ENCODE results near the gene GLP1R.
A peak's percentile ranks its signal among the peaks of the same experiment; 100 is the strongest.
"Not testable (repeated sequence)": the region's sequence is repeated elsewhere in the genome, so short reads cannot be mapped to it uniquely, and the experiment has no call there.

The GLP1R gene

GRCh38 chr6:39114704-39115599 is 66.4 kb downstream of the GLP1R start, which contains the start of gene SAYSD1:
TSS of gene SAYSD1 (minus strand) at chr6:39115186. CDS start at chr6:39115089, 97 bp downstream.
- peak; percentile 94 for DNase-seq (ENCODE audit: low read depth)
- peak within 1 kb of the TSS; percentile 84 for H3K4me3 ChIP-seq (ENCODE audit: low read depth, low read length)
- TF ChIP-seq, protein P1, sequence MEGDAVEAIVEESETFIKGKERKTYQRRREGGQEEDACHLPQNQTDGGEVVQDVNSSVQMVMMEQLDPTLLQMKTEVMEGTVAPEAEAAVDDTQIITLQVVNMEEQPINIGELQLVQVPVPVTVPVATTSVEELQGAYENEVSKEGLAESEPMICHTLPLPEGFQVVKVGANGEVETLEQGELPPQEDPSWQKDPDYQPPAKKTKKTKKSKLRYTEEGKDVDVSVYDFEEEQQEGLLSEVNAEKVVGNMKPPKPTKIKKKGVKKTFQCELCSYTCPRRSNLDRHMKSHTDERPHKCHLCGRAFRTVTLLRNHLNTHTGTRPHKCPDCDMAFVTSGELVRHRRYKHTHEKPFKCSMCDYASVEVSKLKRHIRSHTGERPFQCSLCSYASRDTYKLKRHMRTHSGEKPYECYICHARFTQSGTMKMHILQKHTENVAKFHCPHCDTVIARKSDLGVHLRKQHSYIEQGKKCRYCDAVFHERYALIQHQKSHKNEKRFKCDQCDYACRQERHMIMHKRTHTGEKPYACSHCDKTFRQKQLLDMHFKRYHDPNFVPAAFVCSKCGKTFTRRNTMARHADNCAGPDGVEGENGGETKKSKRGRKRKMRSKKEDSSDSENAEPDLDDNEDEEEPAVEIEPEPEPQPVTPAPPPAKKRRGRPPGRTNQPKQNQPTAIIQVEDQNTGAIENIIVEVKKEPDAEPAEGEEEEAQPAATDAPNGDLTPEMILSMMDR (conservative IDR thresholded peaks at IDR 0.05; ENCODE audit: low read depth, low read length), result no peak

- no peak overlapping the region for H3K4me3 ChIP-seq (ENCODE audit: low read depth, low read length)
- TF ChIP-seq, protein P1 (conservative IDR thresholded peaks at IDR 0.05; ENCODE audit: low read depth, low read length), result no peak
- DNase-seq (ENCODE audit: low read depth), result no peak
Measured at GRCh38 chr6:39118921-39119320, 70.3 kb downstream of the GLP1R start.

- no peak for DNase-seq (ENCODE audit: low read depth)
- no peak overlapping the region for H3K4me3 ChIP-seq (ENCODE audit: low read depth, low read length)
- TF ChIP-seq, protein P1 (conservative IDR thresholded peaks at IDR 0.05; ENCODE audit: low read depth, low read length), result no peak
Measured at GRCh38 chr6:39124114-39124513, 75.5 kb downstream of the GLP1R start.

DNA sequence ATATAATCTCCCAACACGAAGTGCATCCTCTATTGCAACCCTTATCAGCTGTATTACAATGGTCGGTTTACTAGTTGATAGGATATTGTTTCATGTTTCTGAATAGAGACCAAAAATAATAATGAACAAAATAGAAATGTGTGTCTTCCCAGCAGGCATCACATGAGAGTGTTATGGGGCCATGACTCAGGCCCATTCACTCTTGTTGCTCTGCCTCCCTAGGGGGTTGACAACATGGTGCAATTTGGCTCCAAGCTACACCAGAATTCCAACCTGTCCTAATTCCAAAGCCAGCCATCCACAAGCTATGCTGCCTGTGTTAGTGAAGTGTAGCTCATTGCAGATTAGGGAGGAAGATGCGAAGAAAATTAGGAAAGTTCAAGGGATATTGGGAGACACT is 79.5 kb downstream of the GLP1R start:
- H3K4me3 ChIP-seq (ENCODE audit: low read depth, low read length), result no peak overlapping the region
- peak; percentile 3 for DNase-seq (ENCODE audit: low read depth)
- TF ChIP-seq, protein P1 (conservative IDR thresholded peaks at IDR 0.05; ENCODE audit: low read depth, low read length), result no peak

GRCh38 chr6:39128832-39129231 is 80.3 kb downstream of the GLP1R start:
- TF ChIP-seq, protein P1 (conservative IDR thresholded peaks at IDR 0.05; ENCODE audit: low read depth, low read length), result no peak
- H3K4me3 ChIP-seq (ENCODE audit: low read depth, low read length), result no peak overlapping the region
- no peak for DNase-seq (ENCODE audit: low read depth)

DNA sequence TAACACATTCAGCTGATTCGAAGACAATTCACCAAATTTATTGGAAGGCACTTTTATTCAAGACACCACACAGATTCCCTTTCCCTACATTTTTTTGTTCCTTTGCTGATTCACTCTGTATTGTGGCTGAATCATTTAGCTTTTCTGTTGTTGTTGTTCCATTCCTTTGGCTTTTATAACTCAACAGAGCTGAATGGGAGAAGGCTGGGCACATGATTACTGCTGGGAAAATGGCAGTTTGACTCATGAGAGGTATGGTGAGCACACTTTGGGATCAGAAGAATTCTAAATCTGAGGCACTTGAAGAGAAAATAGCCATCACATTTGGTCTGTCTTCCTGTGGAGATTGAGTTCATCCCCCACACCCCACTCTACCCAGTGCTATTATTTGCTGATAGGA is 82.1 kb downstream of the GLP1R start:
- TF ChIP-seq, protein P1 (conservative IDR thresholded peaks at IDR 0.05; ENCODE audit: low read depth, low read length), result no peak
- no peak for DNase-seq (ENCODE audit: low read depth)
- H3K4me3 ChIP-seq (ENCODE audit: low read depth, low read length), result no peak overlapping the region

DNA sequence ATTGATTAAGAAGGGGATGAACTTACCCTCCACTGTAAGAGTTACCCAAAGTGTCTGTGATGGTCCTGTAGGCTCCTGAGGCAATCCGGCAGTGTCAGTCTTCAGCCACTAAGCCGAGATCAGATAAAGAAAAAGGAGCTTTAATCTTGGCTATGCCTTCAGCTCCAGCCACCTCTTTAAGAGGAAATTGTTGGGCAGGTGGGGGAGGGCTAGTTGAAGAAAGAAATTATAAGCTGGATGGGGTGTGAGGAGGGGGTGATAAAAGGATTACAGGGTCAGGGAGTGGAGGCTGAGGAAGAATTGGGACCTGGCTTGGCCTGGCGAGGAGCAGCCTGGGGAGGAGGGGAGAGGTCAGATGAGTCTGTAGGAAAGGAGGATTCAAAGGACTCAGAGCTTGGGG is 86.2 kb downstream of the GLP1R start:
- DNase-seq (ENCODE audit: low read depth); H3K4me3 ChIP-seq (ENCODE audit: low read depth, low read length): not testable (repeated sequence)

- not testable (repeated sequence) for DNase-seq (ENCODE audit: low read depth)
Measured at GRCh38 chr6:39136207-39136606, 87.6 kb downstream of the GLP1R start.

More at GRCh38 chr6:39136207-39136606, 87.6 kb downstream of the GLP1R start:
- not testable (repeated sequence) for H3K4me3 ChIP-seq (ENCODE audit: low read depth, low read length)
